Thyroid gland (tissue), 4 donors: Measurements from ENCODE around the gene VCP.

Source experiments
- CTCF ChIP-seq, 6 experiments: fragments of 200-600 bp in 3 of 6; fragments of 450-650 bp in 3 of 6; sonication (generic) in 3 of 6; IDR thresholded peaks; one replicate each; pipeline ENCODE4 v1.5.1; 2016 to 2019; ENCODE audit warnings: antibody characterized with exemption in 6 of 6, mild to moderate bottlenecking in 2 of 6, inconsistent platforms in 1 of 6, moderate library complexity in 1 of 6
- POLR2A ChIP-seq, 2 donors: fragments of 450-650 bp; IDR thresholded peaks; one replicate each; pipeline ENCODE4 v1.6.1; 2017; ENCODE audit warnings: antibody characterized with exemption in 2 of 2, mild to moderate bottlenecking in 2 of 2, moderate library complexity in 1 of 2

DNA sequence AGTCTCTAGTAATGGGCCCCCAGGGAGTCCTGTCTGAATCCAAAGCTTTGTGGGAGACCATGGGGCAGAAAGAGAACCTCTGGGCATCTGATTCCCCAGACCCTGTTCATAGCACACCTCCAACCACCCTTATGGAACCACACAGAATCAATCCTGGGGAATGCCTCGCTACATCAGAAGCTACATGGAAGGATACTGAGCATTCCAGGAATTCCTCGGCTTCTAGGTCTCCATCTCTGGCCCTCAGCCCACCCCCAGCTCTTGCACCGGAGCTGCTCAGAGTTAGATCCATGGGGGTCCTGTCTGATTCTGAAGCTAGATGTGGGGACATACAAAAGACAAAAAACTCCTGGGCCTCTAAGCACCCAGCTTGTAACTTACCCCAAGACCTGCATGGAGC, 28.4 kb downstream of the VCP start:
- no peak for TF ChIP-seq CTCF (IDR thresholded peaks at IDR 0.05)
- no peak for TF ChIP-seq POLR2A (IDR thresholded peaks at IDR 0.05)
